HepG2 (cell line): ENCODE measurements around the gene PEAR1. TPM values are rescaled to one million over a fixed set of nuclear protein-coding genes. Genes with fewer than 3 reads are reported as not detected.

Source experiments
- ATAC-seq: fragments of 200-7000 bp; cut with Tn5 transposase; 3 replicates; pipeline ENCODE4 v1.9.1; 2020; ENCODE audit warnings: mild to moderate bottlenecking, moderate library complexity
- BruUV-seq: library from RNA; stranded (reverse); fragments of 400-500 nt; replicated peaks from 2 replicates; lab custom pipeline; 2021; lab: Mats Ljungman, UMichigan
- CTCF ChIA-PET: fragments of 300-600 bp; formaldehyde crosslinking; extraction: SDS; loops from one replicate; lab custom pipeline; 2021; ENCODE audit warnings: low total read pairs, inconsistent platforms, low intra/inter-chr PET ratio; lab: Yijun Ruan, JAX
- POLR2A ChIA-PET: fragments of 350-600 bp; sonication (Branson Sonifier 250); formaldehyde crosslinking; loops from one replicate; lab custom pipeline; 2020; ENCODE audit warnings: antibody characterized with exemption, inconsistent platforms; lab: Yijun Ruan, JAX
- DNase-seq: peaks from one replicate; pipeline ENCODE4 v3.0.0-alpha.2; 2015; ENCODE audit warnings: low spot score
- FAIRE-seq: peaks from 3 replicates; lab custom pipeline; 2011; peaks lifted over from hg19 to GRCh38; lab: Jason Lieb, UNC
- H2AFZ ChIP-seq: one replicate; pipeline ENCODE4 v1.6.1; 2011; ENCODE audit warnings: low read length, inconsistent platforms
- H3K27ac ChIP-seq: fragments of 300-600 bp; 3 replicates; pipeline ENCODE4 v1.8.0; 2011; ENCODE audit warnings: mixed run types, mild to moderate bottlenecking, mixed read lengths, low read length, inconsistent platforms; ENCODE audit not compliant: insufficient read depth; ENCODE audit errors: extremely low read length
- H3K27me3 ChIP-seq, 2 experiments: fragments of 200-600 bp in 1 of 2; 2 replicates in 1 of 2; 3 replicates in 1 of 2; pipeline versions ENCODE4 v1.6.0 to v1.8.0; 2011; ENCODE audit warnings: low read length in 2 of 2, mild to moderate bottlenecking in 2 of 2, moderate library complexity in 2 of 2, inconsistent platforms in 1 of 2; ENCODE audit not compliant: insufficient read depth in 2 of 2, control insufficient read depth in 1 of 2
- H3K36me3 ChIP-seq, 2 experiments: fragments of 200-600 bp in 1 of 2; replicated peaks in 1 of 2; 2 replicates in 1 of 2; 3 replicates in 1 of 2; pipeline versions ENCODE4 v1.5.1 to v1.8.0; 2011; ENCODE audit warnings: low read length in 2 of 2, inconsistent platforms in 1 of 2; ENCODE audit not compliant: insufficient read depth in 2 of 2, control insufficient read depth in 1 of 2
- H3K4me1 ChIP-seq: 2 replicates; pipeline ENCODE4 v1.5.1; 2012; ENCODE audit warnings: low read length, inconsistent platforms; ENCODE audit not compliant: insufficient read depth
- H3K4me2 ChIP-seq: 2 replicates; pipeline ENCODE4 v1.6.0; 2011; ENCODE audit warnings: low read depth, low read length, inconsistent platforms
- H3K4me3 ChIP-seq, 3 experiments: fragments of 200-600 bp in 1 of 3; sonication (generic), shearing (Covaris generic) in 1 of 3; replicated peaks in 1 of 3; 2 replicates each; pipeline ENCODE4 v1.5.1; 2011 to 2016; ENCODE audit warnings: low read length in 3 of 3, inconsistent platforms in 2 of 3, low read depth in 2 of 3, mild to moderate bottlenecking in 2 of 3, control low read depth in 1 of 3, mixed read lengths in 1 of 3; ENCODE audit not compliant: insufficient read depth in 1 of 3
- H3K79me2 ChIP-seq: one replicate; pipeline ENCODE4 v1.6.1; 2011; ENCODE audit warnings: low read length, inconsistent platforms; ENCODE audit not compliant: insufficient read depth
- H3K9ac ChIP-seq: 2 replicates; pipeline ENCODE4 v1.6.0; 2011; ENCODE audit warnings: mild to moderate bottlenecking, low read depth, low read length, inconsistent platforms; ENCODE audit not compliant: insufficient read depth
- H3K9me3 ChIP-seq: 2 replicates; pipeline ENCODE4 v1.5.1; 2012; ENCODE audit warnings: mild to moderate bottlenecking, low read length
- H4K20me1 ChIP-seq: 2 replicates; pipeline ENCODE4 v1.6.0; 2011; ENCODE audit warnings: inconsistent platforms, mild to moderate bottlenecking, low read length, moderate library complexity; ENCODE audit not compliant: insufficient read depth
- HNRNPH1 ChIP-seq: fragments of 200-400 bp; formaldehyde crosslinking; optimal IDR thresholded peaks from 2 replicates; pipeline ENCODE3; 2017; ENCODE audit warnings: mild to moderate bottlenecking, low read depth, low read length
- KLF13 ChIP-seq: sonication (generic); formaldehyde crosslinking; IDR thresholded peaks from 2 replicates; pipeline ENCODE4 v1.4.0; 2020; ENCODE audit warnings: mild to moderate bottlenecking, missing genetic modification reagents
- RERE ChIP-seq: IDR thresholded peaks from 2 replicates; pipeline ENCODE4 v1.6.1; 2016; ENCODE audit warnings: low read depth, missing genetic modification reagents, missing compliant biosample characterization
- XRCC5 ChIP-seq: fragments of 200-400 bp; formaldehyde crosslinking; optimal IDR thresholded peaks from 2 replicates; pipeline ENCODE3; 2017; ENCODE audit warnings: mild to moderate bottlenecking, low read length
- ZFP82 ChIP-seq: sonication (generic); formaldehyde crosslinking; IDR thresholded peaks from 2 replicates; pipeline ENCODE4 v1.5.1; 2020; ENCODE audit warnings: mild to moderate bottlenecking, missing genetic modification reagents, borderline replicate concordance
- ZNF616 ChIP-seq: sonication (generic); formaldehyde crosslinking; IDR thresholded peaks from 2 replicates; pipeline ENCODE4 v1.5.0; 2020; ENCODE audit warnings: low read depth, mild to moderate bottlenecking, missing genetic modification reagents
- WGBS: methylation state at CpG from one replicate; pipeline ENCODE4 v1.1.6; 2017; ENCODE audit warnings: low lambda C conversion rate; 5-methylcytosine and 5-hydroxymethylcytosine counted together
- in situ Hi-C: cut with HindIII; loops from 2 replicates; pipeline ENCODE4 v1.10.0; 2017; ENCODE audit warnings: low pct_unique_long_range_greater_than_20kb; ENCODE audit not compliant: extremely low pct_ligation_motif_present
- intact Hi-C: fragments of 100-400 bp; cut with micrococcal nuclease; formaldehyde crosslinking; loops from one replicate; pipeline ENCODE4 v1.10.0; 2022; ENCODE audit not compliant: unreplicated experiment
- polyA plus RNA-seq, 8 experiments: library from polyadenylated mRNA; depleted of rRNA in 3 of 8; stranded (reverse) in 7 of 8; unstranded in 1 of 8; fragments of >200 nt; fragmentation: Illumina TruSeq in 4 of 8; extraction: Trizol in 4 of 8; gene quantifications; 2 replicates each; pipeline versions ENCODE4 v1.2.1 to v1.2.3, GENCODE V29; 2011 to 2016; ENCODE audit warnings: low read depth in 4 of 8, missing spikeins in 1 of 8, mixed read lengths in 1 of 8; ENCODE audit not compliant: insufficient read depth in 1 of 8
- total RNA-seq, 5 experiments: library from RNA; depleted of rRNA; stranded (reverse); fragments of >200 nt; fragmentation: Illumina TruSeq; extraction: Trizol; gene quantifications; 2 replicates each; pipeline ENCODE4 v1.2.3, GENCODE V29; 2016; ENCODE audit warnings: low read depth in 1 of 5

The PEAR1 gene
- total and polyA plus RNA-seq, 2 of the 13 experiments (the other 11 are each of a cell fraction or from before 2014, with no cell fraction given) = 0.27 to 0.41 TPM

- Histone ChIP-seq H4K20me1 (no peaks in the 10 kb centered on the region), H2AFZ (no peak overlapping the region), H3K9me3 (no peaks in the 10 kb centered on the region), H3K27ac (no peak overlapping the region), H3K27me3 (peaks cover 10 to 86% of the 10 kb centered on the region in 2 experiments), H3K9ac (no peak overlapping the region), H3K79me2 (no peaks in the 10 kb centered on the region), H3K4me3 (no peak overlapping the region), H3K4me1 (peaks cover 15% of the 10 kb centered on the region), H3K4me2 (no peak overlapping the region), H3K36me3 (no peaks in the 10 kb centered on the region)
- TF ChIP-seq RERE (CRISPR knock-in tag) (no peak), HNRNPH1 (no peak), ZFP82 (CRISPR knock-in tag) (no peak), XRCC5 (no peak), KLF13 (no peak), ZNF616 (CRISPR knock-in tag) (no peak)
- no peak for DNase-seq
- intact Hi-C loops = no loop called here
- no peak for ATAC-seq
- no TSS peak for BruUV-seq
- 4% methylated on average over 3 of the region's 16 CpGs for WGBS
- POLR2A ChIA-PET = no interaction called here
- FAIRE-seq = no peak
- in situ Hi-C loops = no loop called here
- CTCF ChIA-PET = no interaction called here
Observed at GRCh38 chr1:156905176-156905575, 11.7 kb downstream of the PEAR1 start.
